DMS79 treated with DMSO at 0.1 percent for 48 hours (cell line): ENCODE results near the gene ZBP1.
A peak's percentile ranks its signal among the peaks of the same experiment; 100 is the strongest.

Experiments used
- DNase-seq: peaks from one replicate; lab custom pipeline; 2025; lab: John Stamatoyannopoulos, UW

The ZBP1 gene

DNA sequence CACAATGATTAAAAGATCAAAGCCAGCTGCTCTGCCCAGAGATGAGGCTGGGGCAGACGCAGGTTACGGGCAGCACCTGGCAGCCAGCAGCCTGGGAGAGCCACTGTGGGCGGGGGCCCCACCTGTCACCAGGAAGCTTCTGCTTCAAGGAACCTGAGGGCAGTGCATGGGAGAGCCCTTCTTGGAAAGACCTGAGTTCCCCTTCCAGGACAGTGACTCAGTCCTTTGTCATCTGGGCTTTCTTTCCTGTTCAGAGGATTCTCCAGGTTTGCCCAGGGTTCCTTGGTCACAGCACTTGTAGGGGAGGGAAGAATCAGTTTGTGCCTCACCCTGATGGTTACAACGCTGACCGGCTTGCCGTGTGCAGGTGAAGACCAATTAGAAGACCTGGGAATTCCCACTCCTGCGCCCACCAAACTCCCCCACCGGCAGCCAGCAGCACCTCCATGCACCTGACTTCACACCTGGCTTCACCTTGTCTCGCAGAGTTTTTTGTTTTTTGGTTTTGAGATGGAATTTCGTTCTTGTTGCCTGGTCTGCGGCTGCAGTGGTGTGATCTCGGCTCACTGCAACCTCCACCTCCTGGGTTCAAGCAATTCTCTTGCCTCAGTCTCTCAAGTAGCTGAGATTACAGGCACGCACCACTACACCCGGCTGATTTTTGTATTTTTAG lies 2.0 kb downstream of the ZBP1 start:
- peak; percentile 69 for DNase-seq

DNA sequence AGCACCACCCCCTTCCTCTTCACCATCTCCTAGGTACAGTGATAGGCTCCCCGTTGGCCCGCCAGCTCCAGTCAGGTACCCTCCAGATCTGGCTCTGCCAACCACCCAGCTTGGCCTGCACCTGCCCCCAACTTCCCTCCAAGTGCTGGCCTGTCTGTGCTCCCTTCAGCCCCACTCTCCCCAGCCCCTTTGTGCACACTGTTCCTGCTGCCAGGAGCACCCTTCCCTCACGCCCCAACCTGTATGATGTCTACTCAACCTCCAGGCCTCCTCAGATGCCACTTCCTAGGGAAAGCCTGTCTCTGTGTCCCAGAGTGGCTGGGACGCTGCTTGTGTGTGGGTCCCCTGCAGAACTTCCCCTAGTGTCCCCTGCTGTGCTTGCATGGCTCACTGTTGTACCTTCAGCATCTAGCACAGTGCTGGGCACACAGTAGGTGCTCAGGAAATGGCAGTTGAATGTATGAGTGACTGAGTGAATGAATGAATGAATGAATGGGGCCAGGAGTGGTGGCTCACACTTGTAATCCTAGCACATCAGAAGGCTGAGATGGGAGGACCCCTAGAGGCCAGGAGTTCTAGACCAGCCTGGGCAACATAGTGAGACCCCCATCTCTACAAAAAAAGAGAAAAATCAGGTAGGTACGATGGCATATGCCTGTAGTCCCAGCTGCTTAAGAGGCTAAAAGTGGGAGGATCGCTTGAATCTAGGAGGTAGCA lies 3.0 kb downstream of the ZBP1 start:
- peak; percentile 28 for DNase-seq

GRCh38 chr20:57616143-57616951 lies 3.9 kb downstream of the ZBP1 start:
- DNase-seq, result no peak

DNA sequence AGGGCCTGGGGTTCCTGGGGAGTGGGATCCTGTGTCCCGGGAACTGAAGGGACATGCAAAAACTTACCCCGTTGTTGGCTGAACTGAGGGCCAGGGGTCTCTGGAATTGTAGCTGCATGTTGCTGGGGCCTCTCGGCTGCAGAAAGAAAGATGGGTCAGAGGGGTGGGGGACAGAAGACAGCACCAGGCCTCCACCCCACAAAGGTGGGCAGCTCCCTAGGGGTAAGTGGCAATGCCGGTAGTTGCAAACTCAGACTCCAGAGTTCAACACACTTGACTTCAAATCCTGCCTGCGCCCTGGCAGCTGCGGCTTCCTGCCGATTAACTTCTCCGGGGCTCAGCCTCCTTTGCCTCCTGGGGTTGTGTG lies 4.8 kb downstream of the ZBP1 start:
- no peak for DNase-seq

- DNase-seq, result no peak
Measured at GRCh38 chr20:57614490-57615444, 5.5 kb downstream of the ZBP1 start.

- no peak for DNase-seq
Measured at GRCh38 chr20:57613481-57613921, 6.7 kb downstream of the ZBP1 start.

- no peak for DNase-seq
Measured at GRCh38 chr20:57612916-57613315, 7.3 kb downstream of the ZBP1 start.

DNA sequence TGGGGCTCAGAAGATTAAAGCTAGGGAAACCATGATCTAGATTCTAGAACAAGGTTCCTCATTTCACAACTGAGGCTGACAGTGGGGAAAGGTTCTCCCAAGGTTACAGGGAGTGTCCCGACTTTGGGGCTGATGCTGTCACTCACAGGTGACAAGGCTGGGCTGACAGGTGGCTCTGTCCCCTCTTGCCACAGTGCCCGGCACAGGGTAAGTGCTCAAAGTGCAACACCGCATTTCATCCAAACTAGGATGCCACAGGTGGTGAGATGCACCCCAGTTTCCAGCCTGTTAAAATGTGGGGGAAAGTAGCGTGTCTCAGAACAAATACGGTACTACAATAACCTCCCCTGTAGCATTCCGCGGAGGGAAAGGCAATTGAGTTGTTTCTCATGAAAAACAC lies 7.8 kb downstream of the ZBP1 start:
- DNase-seq, result no peak

DNA sequence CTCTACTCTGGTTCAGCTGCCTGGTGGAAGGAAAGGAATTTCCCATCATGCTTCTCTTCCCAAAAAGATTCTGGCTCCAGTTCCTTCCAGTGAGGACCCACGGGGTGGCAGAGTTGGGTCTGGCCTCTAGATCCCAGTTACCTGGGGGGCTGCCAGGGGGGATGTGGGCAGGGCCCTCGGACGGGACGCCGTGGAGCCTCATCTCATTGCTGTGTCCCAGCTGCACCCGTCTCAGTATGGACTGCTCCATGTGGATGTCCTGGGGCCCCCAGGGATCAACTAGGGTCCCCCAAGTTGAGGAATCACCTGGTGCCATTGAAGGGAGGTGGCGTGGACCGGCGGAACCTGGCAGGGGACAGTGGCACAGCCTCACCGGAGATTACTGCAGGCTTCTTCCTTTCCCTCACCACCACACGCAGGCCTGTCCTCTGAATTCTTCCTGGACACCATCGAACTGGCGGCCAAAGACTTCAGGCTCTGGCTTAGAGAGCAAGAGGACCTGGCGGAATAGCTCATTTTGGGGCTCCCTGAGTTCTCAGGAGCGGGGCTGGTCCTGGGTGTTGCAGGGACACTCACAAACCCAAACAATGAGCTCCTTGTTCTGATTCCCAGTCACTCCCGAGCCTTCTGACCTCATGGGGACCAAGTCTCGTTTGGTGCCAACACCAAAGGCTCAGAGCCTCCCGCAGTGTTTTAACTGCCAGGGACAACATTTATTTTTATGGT lies 8.5 kb downstream of the ZBP1 start:
- DNase-seq, result no peak

DNA sequence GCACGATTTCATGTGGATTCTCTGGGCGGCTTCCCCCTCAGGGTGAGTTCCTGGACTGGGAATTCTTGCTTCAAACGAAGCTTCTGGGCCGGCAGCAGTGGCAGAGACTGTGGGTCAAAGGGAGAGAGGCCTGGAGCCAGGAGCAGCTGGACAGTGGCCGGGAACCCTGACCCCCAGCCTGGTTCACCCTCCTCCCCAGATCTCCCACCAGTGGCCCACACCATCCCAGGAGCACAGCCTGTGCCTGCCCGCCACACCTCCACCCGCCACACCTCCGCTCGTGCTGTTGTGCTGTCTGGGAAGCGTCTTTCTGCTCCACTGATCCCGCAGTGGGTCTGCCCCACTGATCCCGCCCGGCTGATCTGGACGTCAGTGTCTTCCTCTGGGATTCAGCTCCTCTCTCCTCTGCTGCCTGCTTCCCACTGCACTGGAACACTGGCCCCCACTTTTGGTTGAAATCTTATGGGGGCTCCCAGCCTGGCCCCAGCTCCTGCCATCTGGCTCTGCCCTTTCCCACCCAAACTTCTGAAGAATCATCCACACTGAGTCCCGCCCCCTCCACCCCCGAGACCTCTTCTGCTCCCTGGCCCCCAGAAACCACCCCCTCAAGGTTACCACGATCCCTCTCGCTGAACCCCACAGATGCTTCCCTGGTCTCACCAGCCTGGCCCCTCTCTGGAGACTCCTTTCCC lies 9.8 kb downstream of the ZBP1 start:
- no peak for DNase-seq

- DNase-seq, result no peak
Measured at GRCh38 chr20:57609842-57610167, 10.4 kb downstream of the ZBP1 start.

- no peak for DNase-seq
Measured at GRCh38 chr20:57609086-57609841, 11.0 kb downstream of the ZBP1 start.

DNA sequence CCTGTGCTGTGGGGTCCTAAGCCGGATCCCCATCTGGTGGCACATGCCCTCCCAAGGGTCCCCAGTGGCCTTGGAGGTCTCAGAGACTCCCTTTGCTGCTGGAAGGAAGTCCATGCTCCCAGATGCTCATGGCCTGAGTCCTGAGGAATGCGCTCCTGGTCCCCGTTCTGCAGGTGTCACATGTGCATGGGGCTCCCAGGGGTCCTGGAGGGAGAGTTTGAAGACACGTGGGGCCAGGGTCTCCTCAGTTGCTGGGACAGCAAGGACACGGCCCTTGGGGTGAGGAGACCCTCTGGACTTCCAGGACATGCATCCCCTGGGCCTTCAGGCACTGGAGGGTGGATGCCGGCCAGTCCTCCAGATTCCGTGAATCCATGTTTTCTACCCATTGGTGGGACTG lies 11.7 kb downstream of the ZBP1 start:
- DNase-seq, result no peak

DNA sequence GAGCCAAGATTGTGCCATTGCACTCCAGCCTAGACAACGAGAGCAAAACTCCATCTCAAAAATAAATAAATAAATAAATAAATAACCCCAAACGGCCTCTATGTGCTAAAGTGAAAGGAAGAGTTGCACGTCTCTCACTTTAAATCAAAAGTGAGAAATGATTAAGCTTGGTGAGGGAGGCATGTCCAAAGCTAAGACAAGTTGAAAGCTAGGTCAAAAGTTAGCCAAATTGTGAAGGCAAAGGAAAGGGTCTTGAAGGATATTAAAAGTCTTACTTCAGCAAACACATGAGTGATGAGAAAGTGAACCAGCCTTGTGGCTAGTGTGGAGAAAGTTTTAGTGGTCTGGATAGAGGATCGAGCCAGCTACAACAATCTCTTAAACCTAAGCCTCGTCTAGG lies 14.3 kb downstream of the ZBP1 start:
- DNase-seq, result no peak

DNA sequence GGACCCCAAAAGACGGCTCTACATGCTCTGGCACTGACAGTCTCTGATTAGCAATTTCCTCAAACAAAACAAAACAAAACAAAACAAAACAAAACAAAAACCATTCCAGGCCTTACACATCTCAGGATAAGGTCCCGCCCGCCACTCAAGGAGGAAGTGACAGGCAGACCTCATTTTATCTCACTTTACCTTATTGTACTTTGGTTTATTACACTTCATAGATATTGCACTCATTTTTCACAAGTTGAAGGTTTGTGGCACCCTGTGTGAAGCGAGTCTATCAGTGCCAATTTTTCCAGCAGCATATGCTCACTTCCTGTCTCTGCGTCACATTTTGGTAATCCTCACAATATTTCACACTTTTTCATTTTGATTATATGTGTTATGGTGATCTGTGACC lies 15.2 kb downstream of the ZBP1 start:
- no peak for DNase-seq

GRCh38 chr20:57603120-57603519 lies 17.1 kb downstream of the ZBP1 start:
- DNase-seq, result no peak

DNA sequence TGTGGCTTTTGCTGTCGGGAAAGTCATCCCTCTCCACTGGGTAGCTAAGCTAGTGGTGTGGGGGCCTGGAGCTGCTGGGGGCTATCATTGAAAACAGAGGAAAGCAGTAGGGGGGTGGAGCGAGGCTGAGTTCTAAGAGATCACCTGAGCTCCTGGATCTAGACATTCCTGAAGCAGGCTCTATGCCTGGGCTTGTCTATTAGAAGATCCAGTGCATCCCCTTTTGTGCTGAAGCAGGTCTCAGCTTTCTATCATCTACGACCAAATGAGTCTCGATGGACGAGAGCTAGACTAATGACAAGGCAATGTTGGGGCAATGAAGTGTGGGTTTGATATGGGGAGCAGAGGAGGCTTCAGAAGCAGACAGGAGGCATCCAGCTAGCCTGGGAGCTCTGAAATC lies 18.5 kb downstream of the ZBP1 start:
- DNase-seq, result no peak

GRCh38 chr20:57601211-57601570 lies 19.0 kb downstream of the ZBP1 start:
- DNase-seq, result no peak

GRCh38 chr20:57600320-57601210 lies 19.7 kb downstream of the ZBP1 start:
- DNase-seq, result no peak
